NCI-H2227 (cell line): Measurements from ENCODE around the gene SETX.

Source experiments
- DNase-seq: peaks from one replicate; lab custom pipeline; 2025; ENCODE audit not compliant: unreplicated experiment; lab: John Stamatoyannopoulos, UW

SETX gene

DNA sequence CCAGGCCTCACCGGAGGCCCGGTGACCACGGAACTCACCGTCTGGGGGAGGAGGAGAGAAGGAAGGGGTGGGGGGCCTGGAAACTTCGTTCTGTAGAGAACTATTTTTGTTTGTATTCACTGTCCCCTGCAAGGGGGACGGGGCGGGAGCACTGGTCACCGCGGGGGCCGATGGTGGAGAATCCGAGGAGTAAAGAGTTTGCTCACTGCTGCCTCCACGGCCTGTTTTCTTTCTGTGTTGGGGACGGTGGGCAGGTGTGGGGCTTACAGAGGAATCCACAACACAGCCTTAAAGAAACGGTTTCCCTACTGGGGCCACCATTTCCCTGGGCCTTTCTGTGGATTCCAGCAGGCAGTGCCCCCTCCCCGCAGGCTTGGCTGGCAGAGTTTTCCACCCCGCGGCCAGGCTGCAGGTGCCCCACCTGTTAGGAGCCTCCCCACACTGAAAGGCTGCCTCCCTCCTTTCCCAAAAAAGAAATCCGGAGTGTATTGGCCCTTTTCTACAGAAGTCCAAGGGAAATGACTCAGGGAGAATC is 112.1 kb downstream of the SETX start:
- DNase-seq, result no peak

DNA sequence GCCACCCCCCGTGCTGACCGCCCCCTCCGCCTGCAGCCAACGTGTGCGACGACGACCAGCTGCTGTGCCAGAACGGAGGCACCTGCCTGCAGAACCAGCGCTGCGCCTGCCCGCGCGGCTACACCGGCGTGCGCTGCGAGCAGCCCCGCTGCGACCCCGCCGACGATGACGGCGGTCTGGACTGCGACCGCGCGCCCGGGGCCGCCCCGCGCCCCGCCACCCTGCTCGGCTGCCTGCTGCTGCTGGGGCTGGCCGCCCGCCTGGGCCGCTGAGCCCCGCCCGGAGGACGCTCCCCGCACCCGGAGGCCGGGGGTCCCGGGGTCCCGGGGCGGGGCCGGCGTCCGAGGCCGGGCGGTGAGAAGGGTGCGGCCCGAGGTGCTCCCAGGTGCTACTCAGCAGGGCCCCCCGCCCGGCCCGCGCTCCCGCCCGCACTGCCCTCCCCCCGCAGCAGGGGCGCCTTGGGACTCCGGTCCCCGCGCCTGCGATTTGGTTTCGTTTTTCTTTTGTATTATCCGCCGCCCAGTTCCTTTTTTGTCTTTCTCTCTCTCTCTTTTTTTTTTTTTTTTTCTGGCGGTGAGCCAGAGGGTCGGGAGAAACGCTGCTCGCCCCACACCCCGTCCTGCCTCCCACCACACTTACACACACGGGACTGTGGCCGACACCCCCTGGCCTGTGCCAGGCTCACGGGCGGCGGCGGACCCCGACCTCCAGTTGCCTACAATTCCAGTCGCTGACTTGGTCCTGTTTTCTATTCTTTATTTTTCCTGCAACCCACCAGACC is 112.8 kb downstream of the SETX start:
- DNase-seq, result peak; percentile 27

- no peak for DNase-seq
These were observed 113.3 kb downstream of the SETX start for GRCh38 chr9:132241483-132241839.

- DNase-seq, result peak; percentile 79
These were observed 113.8 kb downstream of the SETX start for GRCh38 chr9:132240841-132241482.

GRCh38 chr9:132239999-132240840 is 114.6 kb downstream of the SETX start:
- DNase-seq, result no peak

GRCh38 chr9:132239518-132239917 is 115.3 kb downstream of the SETX start:
- DNase-seq, result no peak

DNA sequence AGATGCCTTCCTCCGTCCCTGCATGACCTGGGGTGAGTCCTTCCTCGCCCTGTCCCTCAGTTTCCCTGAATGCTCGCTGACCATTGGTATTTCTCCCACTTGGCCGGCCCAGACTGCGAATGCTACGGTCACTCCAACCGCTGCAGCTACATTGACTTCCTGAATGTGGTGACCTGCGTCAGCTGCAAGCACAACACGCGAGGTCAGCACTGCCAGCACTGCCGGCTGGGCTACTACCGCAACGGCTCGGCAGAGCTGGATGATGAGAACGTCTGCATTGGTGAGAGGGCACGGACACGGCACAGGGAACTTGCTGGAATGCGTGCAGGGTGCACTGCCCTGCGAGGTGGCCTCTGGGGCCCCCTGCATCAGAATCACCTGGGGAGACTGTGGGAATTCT is 115.8 kb downstream of the SETX start:
- no peak for DNase-seq

DNA sequence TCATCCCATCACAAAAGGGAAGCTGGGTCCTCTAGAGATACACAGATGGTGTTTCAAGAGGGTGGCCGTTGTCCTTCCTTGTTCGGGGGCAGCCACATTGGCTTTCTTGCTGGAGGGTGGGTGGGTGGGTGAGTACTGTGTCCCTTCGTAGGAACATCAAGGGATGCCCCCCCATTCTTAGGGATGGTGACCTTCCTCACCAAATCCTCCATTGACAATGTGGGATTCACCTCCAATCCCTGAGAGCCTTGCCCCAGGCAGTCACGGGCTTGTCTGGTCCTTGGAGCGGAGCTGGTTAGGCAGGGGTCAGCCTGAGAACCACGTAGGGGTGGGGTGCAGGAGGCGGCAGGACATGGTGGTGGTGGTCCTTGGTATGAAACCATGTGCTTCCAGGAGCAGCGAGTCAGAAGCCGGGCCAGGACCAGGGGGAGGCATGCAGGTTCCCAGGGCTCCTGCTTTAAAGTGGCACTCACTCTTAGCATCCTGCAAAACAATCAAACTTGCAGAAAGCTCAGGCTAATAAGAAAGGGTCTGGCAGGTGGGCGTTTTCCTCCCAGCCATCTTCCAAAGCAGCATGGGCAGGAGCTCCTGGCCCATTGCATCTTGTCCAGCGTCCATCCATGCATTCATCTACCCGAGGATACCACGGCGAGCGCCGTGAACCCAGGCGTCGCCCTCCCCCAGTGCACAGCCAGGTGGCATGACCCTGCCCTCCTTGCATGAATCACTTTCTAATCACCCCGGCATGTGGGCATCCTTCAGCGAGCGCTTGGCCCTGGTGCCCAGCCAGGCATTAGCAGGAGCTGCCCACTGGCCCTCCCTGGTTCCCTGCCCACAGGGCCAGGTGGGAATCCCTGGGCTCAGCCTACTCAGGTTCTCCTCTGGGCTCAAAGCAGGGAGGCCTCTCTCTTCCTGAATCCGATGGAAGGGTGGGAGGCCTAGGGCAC is 116.5 kb downstream of the SETX start:
- DNase-seq, result no peak

DNA sequence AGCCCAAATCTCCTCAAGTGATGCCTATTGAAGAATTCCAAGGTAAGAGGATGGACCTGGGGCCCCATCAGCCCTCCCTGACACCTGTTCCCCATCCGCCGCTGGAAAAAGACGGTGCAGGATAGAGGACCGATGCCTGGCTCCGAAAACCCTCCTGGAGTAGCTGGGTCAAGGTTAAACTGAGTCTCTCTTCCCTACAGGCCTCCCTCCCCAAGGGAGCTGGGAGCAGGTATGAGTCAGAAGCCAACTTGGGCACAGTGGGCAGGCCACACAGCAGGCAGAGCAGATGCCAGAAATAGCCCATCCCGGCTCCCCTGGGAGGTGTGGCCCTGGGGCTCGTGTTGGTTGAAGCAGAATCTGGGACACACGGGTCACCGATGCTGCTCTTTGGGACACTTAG is 117.3 kb downstream of the SETX start:
- DNase-seq, result no peak

- DNase-seq, result no peak
These were observed 118.0 kb downstream of the SETX start for GRCh38 chr9:132236662-132237311.

- peak; percentile 82 for DNase-seq
These were observed 118.7 kb downstream of the SETX start for GRCh38 chr9:132235894-132236661.

DNA sequence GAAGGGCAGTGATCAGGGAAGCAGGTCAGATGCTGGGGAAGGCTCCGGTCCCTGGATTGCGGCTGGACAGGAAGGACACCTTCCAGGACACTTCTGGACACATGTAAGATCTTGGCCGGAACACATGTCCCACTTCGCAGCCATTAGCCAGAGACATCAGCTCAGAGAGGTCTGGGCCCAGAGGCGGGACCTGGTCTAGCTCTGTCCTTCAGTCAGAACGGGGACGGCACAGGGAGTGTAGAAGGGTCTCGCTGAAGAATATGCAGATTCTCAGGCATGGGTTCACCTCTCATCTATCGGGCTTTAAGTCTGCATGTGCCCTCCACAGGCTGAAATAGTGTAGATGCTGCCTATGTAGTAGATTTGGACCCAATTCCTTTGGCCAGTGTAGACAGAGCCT is 119.7 kb downstream of the SETX start:
- no peak for DNase-seq

GRCh38 chr9:132234535-132234934 is 120.3 kb downstream of the SETX start:
- DNase-seq, result no peak

DNA sequence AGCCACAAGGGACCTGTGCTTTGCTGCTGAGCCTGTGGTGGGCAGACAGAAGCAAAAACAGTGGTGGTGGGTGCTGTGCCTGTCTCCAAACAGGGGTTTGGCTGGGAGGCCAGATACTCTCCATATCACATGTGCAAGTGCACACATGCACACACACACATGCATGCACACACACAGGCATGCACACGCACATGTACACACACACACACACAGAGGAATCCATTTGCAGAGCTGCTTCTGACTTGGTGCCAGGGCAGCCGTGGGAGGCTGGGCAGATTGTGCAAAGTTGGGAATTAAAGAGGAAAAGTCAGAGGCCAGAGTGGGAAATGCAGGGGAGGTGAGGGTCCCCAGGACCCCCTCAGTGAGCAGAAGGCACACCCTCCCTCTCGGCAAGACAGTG is 121.6 kb downstream of the SETX start:
- no peak for DNase-seq

- no peak for DNase-seq
These were observed 122.3 kb downstream of the SETX start for GRCh38 chr9:132232522-132232921.

DNA sequence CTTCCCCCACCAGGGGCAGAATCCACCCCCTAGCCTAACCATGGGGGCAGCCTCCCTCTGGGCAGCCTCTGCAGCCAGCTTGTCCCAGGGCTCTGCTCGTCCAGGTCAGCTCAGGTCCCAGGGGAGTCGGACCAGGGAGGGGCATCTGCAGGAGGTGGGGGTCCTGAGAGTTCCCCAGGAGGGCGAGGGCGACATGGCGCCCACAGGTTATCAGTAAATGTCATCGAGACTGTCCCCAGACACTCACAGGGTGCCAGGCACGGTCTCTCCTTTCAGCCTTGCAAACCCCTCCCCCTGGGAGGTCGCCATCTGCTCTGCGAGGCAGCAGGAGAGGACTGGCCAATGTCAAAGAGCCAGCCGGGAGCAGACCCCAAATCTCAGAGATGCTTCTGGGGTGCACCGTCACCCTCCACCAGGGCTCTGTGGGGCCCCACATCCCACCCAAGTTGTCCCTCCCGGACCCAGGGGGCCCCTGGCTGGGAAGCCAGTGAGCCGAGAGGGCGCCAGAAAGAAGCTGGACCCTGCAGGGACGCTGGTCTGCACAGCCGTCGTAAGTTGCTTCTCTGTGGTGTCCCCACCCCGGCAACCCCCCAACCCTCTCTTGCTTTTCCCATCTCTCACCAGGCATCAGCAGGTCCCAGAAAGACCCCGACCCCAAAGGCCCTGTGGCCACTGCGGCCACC is 123.6 kb downstream of the SETX start:
- DNase-seq, result no peak

- no peak for DNase-seq
These were observed 124.2 kb downstream of the SETX start for GRCh38 chr9:132230605-132231004.

DNA sequence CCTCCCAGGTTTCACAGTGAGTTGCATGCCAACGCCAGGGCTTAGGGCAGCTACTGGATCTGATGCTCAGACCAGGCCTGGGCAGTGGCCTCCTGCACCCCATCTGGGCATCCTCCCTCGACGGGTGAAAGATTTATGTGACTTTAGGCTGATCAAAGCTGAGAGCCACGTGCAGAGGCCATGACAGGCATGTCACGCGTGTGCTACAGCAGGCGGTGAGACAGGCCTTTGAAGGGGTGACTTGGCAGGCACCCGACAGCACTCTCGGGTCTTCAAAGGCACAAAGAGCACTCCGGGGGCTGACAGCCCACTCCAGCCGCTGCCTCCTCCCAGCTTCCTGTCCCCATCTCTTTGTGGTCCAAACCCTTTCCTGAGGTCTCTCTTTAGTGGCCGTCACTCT is 126.7 kb downstream of the SETX start:
- DNase-seq, result no peak
